SK-N-SH (cell line): ENCODE measurements around the gene UBXN1. TPM values are rescaled to one million over a fixed set of nuclear protein-coding genes. Genes with fewer than 3 reads are reported as not detected.

Experiments used
- CTCF ChIA-PET: fragments of 300-600, 350-600 bp; formaldehyde crosslinking; extraction: SDS; loops from one replicate; lab custom pipeline; 2021; lab: Yijun Ruan, JAX
- POLR2A ChIA-PET: fragments of 350-600 bp; sonication (Branson Sonifier 250); formaldehyde crosslinking; extraction: SDS; loops from one replicate; lab custom pipeline; 2020; ENCODE audit warnings: antibody characterized with exemption, inconsistent platforms; lab: Yijun Ruan, JAX
- DNase-seq: peaks from one replicate; pipeline ENCODE4 v3.0.0; 2012
- H2AFZ ChIP-seq: fragments of 200-600 bp; sonication (generic); 2 replicates; pipeline ENCODE4 v1.8.1; 2016; ENCODE audit warnings: antibody characterized with exemption, mild to moderate bottlenecking, low read depth
- H3F3A ChIP-seq: fragments of 200-600 bp; sonication (generic); replicated peaks from 2 replicates; pipeline ENCODE3; 2016; ENCODE audit warnings: antibody characterized with exemption, mild to moderate bottlenecking; ENCODE audit not compliant: insufficient read depth
- H3K27ac ChIP-seq, 2 experiments: fragments of 200-500 bp in 1 of 2; fragments of 200-600 bp in 1 of 2; sonication (Bioruptor generic) in 1 of 2; sonication (generic), shearing (Covaris generic) in 1 of 2; 2 replicates each; pipeline versions ENCODE4 v1.5.1 to v1.6.1; 2014 to 2016; ENCODE audit warnings: low read depth in 2 of 2, inconsistent platforms in 1 of 2, low read length in 1 of 2, mild to moderate bottlenecking in 1 of 2, mixed read lengths in 1 of 2
- H3K27me3 ChIP-seq: fragments of 200-600 bp; sonication (generic), shearing (Covaris generic); 2 replicates; pipeline ENCODE4 v1.6.1; 2016; ENCODE audit warnings: mixed run types; ENCODE audit not compliant: insufficient read depth
- H3K36me3 ChIP-seq, 2 experiments: fragments of 200-500 bp in 1 of 2; fragments of 200-600 bp in 1 of 2; sonication (Bioruptor generic) in 1 of 2; sonication (generic) in 1 of 2; replicated peaks in 1 of 2; 2 replicates each; pipeline versions ENCODE3 to v1.5.1; 2014 to 2016; ENCODE audit warnings: low read length in 1 of 2, mild to moderate bottlenecking in 1 of 2; ENCODE audit not compliant: insufficient read depth in 2 of 2, control insufficient read depth in 1 of 2
- H3K4me1 ChIP-seq, 2 experiments: fragments of 200-500 bp in 1 of 2; fragments of 200-600 bp in 1 of 2; sonication (Bioruptor generic) in 1 of 2; sonication (generic), shearing (Covaris generic) in 1 of 2; 2 replicates each; pipeline versions ENCODE4 v1.5.1 to v1.6.1; 2014 to 2016; ENCODE audit warnings: low read depth in 1 of 2, low read length in 1 of 2, mixed run types in 1 of 2; ENCODE audit not compliant: insufficient read depth in 2 of 2, control insufficient read depth in 1 of 2
- H3K4me2 ChIP-seq: fragments of 200-600 bp; sonication (generic), shearing (Covaris generic); 2 replicates; pipeline ENCODE4 v1.6.1; 2017; ENCODE audit warnings: mixed run types
- H3K4me3 ChIP-seq, 2 experiments: fragments of 200-500 bp in 1 of 2; fragments of 200-600 bp in 1 of 2; sonication (Bioruptor generic) in 1 of 2; sonication (generic), shearing (Covaris generic) in 1 of 2; 2 replicates each; pipeline versions ENCODE4 v1.5.1 to v1.8.1; 2014 to 2016; ENCODE audit warnings: low read depth in 2 of 2, inconsistent platforms in 1 of 2, low read length in 1 of 2, mild to moderate bottlenecking in 1 of 2, mixed read lengths in 1 of 2, moderate library complexity in 1 of 2
- H3K79me2 ChIP-seq: fragments of 200-600 bp; sonication (generic); 2 replicates; pipeline ENCODE4 v1.8.1; 2017; ENCODE audit warnings: mild to moderate bottlenecking; ENCODE audit not compliant: insufficient read depth
- H3K9ac ChIP-seq: fragments of 200-600 bp; sonication (generic); 2 replicates; pipeline ENCODE4 v1.6.1; 2017; ENCODE audit warnings: mixed run types
- H3K9me2 ChIP-seq: fragments of 200-600 bp; sonication (generic); 2 replicates; pipeline ENCODE4 v1.6.1; 2017; ENCODE audit warnings: mixed run types
- H3K9me3 ChIP-seq: fragments of 200-600 bp; sonication (generic); 2 replicates; pipeline ENCODE4 v1.6.1; 2017; ENCODE audit warnings: mixed run types, mild to moderate bottlenecking, moderate library complexity
- H4K20me1 ChIP-seq: fragments of 200-600 bp; sonication (generic); 2 replicates; pipeline ENCODE4 v1.6.1; 2017; ENCODE audit warnings: mild to moderate bottlenecking, mixed run types; ENCODE audit not compliant: insufficient read depth
- CHD2 ChIP-seq: fragments of 150-350 bp; IDR thresholded peaks from 2 replicates; pipeline ENCODE4 v1.6.1; 2018; ENCODE audit warnings: low read length; ENCODE audit not compliant: partially characterized antibody
- EZH2phosphoT487 ChIP-seq: fragments of 200-600 bp; sonication (generic); IDR thresholded peaks from 2 replicates; pipeline ENCODE4 v1.6.1; 2017; ENCODE audit warnings: low read depth, mixed run types, mild to moderate bottlenecking, antibody characterized with exemption, moderate library complexity, borderline replicate concordance
- FOXJ3 ChIP-seq: sonication (generic); formaldehyde crosslinking; IDR thresholded peaks from 2 replicates; pipeline ENCODE4 v1.5.1; 2020; ENCODE audit warnings: mild to moderate bottlenecking, missing genetic modification reagents
- FOXM1 ChIP-seq: IDR thresholded peaks from 2 replicates; pipeline ENCODE4 v1.4.0; 2012; ENCODE audit warnings: low read depth, mild to moderate bottlenecking
- JUND ChIP-seq: IDR thresholded peaks from 2 replicates; pipeline ENCODE4 v1.4.0; 2012
- MXI1 ChIP-seq: IDR thresholded peaks from 2 replicates; pipeline ENCODE4 v1.6.1; 2012; ENCODE audit warnings: mild to moderate bottlenecking, low read depth, low read length, improper control_type of control experiment
- NFIC ChIP-seq: IDR thresholded peaks from 2 replicates; pipeline ENCODE4 v1.4.0; 2012; ENCODE audit warnings: borderline replicate concordance
- NRF1 ChIP-seq: IDR thresholded peaks from 2 replicates; pipeline ENCODE4 v1.6.1; 2012; ENCODE audit warnings: low read depth, mild to moderate bottlenecking, low read length
- RCOR1 ChIP-seq: fragments of 150-350 bp; IDR thresholded peaks from 2 replicates; pipeline ENCODE4 v1.6.1; 2017; ENCODE audit warnings: antibody characterized with exemption, low read length
- RXRA ChIP-seq: IDR thresholded peaks from 2 replicates; pipeline ENCODE4 v1.4.0; 2012; ENCODE audit warnings: low read depth, mild to moderate bottlenecking, borderline replicate concordance
- SIN3A ChIP-seq: IDR thresholded peaks from 2 replicates; pipeline ENCODE4 v1.6.1; 2012; ENCODE audit warnings: low read depth, mild to moderate bottlenecking, low read length, moderate library complexity, borderline replicate concordance
- TCF12 ChIP-seq: IDR thresholded peaks from 2 replicates; pipeline ENCODE4 v1.4.0; 2012
- YY1 ChIP-seq: IDR thresholded peaks from 2 replicates; pipeline ENCODE4 v1.4.0; 2012; ENCODE audit warnings: low read depth, mild to moderate bottlenecking
- WGBS: methylation state at CpG from one replicate; pipeline ENCODE4 v1.1.6; 2017; ENCODE audit warnings: low lambda C conversion rate; 5-methylcytosine and 5-hydroxymethylcytosine counted together
- polyA plus RNA-seq, 3 experiments: library from polyadenylated mRNA; depleted of rRNA; stranded (reverse); fragments of >200 nt; gene quantifications; 2 replicates each; pipeline ENCODE4 v1.2.3, GENCODE V29; 2012
- TF ChIP-seq, protein P1 (sequence below): fragments of 200-600 bp; sonication (generic); IDR thresholded peaks from 2 replicates; pipeline ENCODE4 v1.6.1; 2017; ENCODE audit warnings: antibody characterized with exemption, mild to moderate bottlenecking, moderate library complexity
- TF ChIP-seq, protein P2 (sequence below): fragments of 150-350 bp; IDR thresholded peaks from 2 replicates; pipeline ENCODE4 v1.6.1; 2016; ENCODE audit warnings: mild to moderate bottlenecking, low read depth, low read length
- TF ChIP-seq, protein P3 (sequence below): fragments of 150-350 bp; IDR thresholded peaks from 2 replicates; pipeline ENCODE4 v1.6.1; 2017; ENCODE audit warnings: antibody characterized with exemption, low read length, low read depth, borderline replicate concordance
- TF ChIP-seq, protein P4 (sequence below): IDR thresholded peaks from 2 replicates; pipeline ENCODE4 v1.4.0; 2012; ENCODE audit warnings: low read depth
- TF ChIP-seq, protein P5 (sequence below): IDR thresholded peaks from 2 replicates; pipeline ENCODE4; 2012
- TF ChIP-seq, protein P6 (sequence below): IDR thresholded peaks from 2 replicates; pipeline ENCODE4 v1.4.0; 2012; ENCODE audit warnings: low read depth, borderline replicate concordance

UBXN1 gene
- polyA plus RNA-seq, 1 of the 3 experiments (the other 2 are of a cell fraction) = 256 TPM

DNA sequence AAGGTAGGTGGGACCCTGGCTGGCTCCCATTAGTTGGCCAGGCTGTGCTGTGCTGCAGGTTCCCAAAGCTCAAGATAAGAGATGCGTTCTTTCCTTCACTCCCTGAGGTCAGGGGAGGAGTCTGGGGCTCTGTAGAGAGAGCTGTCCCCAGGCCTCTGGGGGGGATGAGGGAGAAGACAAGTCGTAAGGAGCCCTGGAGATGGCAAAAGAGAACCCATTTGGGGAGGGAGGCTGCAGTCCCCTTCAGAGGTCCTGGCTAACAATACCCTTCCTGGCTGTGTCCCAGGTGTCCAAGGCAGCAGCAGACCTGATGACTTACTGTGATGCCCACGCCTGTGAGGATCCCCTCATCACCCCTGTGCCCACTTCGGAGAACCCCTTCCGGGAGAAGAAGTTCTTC, 29.5 kb upstream of the UBXN1 start (continued):
- TF ChIP-seq SIN3A = no peak
- no peak for TF ChIP-seq EZH2phosphoT487
- no peak for TF ChIP-seq JUND
- TF ChIP-seq, protein P1, sequence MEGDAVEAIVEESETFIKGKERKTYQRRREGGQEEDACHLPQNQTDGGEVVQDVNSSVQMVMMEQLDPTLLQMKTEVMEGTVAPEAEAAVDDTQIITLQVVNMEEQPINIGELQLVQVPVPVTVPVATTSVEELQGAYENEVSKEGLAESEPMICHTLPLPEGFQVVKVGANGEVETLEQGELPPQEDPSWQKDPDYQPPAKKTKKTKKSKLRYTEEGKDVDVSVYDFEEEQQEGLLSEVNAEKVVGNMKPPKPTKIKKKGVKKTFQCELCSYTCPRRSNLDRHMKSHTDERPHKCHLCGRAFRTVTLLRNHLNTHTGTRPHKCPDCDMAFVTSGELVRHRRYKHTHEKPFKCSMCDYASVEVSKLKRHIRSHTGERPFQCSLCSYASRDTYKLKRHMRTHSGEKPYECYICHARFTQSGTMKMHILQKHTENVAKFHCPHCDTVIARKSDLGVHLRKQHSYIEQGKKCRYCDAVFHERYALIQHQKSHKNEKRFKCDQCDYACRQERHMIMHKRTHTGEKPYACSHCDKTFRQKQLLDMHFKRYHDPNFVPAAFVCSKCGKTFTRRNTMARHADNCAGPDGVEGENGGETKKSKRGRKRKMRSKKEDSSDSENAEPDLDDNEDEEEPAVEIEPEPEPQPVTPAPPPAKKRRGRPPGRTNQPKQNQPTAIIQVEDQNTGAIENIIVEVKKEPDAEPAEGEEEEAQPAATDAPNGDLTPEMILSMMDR = no peak
- no peak for TF ChIP-seq MXI1
- no peak for TF ChIP-seq YY1
- no peak for TF ChIP-seq RCOR1
- no peak for TF ChIP-seq CHD2

DNA sequence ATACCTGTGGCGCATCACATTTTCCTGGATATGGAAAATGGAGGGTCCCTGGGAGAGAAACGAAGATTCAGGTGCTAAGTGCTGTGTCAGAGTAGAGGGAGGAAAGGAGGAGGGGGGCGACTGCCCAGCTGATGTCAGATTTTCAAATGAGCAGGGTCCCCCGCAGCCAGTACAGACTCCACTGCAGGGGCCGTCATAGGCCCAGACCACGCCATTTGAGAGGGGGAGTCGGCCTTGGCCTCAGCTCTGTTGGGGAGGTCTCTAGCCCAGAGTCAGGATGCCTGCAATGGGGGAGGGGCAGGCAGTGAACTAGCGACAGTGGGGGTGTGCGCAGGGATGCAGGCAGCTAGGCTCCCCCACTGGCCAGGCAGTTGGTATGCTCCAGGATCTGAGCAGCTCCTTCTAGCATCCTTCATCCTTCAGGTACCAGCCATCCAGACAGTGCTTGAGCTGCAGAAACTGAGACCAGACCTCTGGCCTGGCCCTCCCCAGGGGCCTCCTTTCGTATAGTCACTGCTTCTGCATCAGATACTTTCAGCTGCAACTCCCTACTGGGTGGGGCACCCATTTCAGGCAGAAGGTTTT, 28.5 kb upstream of the UBXN1 start, which contains the start of the genes BSCL2 and GNG3:
Gene BSCL2, minus strand, starts transcription at position 148 of the 585 bp plus-strand sequence. CDS start 229 bp downstream, outside the sequence.
Gene GNG3, plus strand, starts transcription at position 400 of the 585 bp plus-strand sequence. CDS start 620 bp downstream, outside the sequence.
- Histone ChIP-seq H3K9me2 (no peaks in the 10 kb centered on the region), H3K9me3 (no peaks in the 10 kb centered on the region), H3K9ac (no peak within 1 kb of the TSS), H3F3A (peaks cover 39% of the 10 kb centered on the region), H3K27me3 (no peaks in the 10 kb centered on the region), H3K79me2 (peaks cover 12% of the 10 kb centered on the region; the same call in 1 of the 2 replicates), H3K4me2 (peak within 1 kb of the TSS; percentile 81), H2AFZ (peak within 1 kb of the TSS; percentile 64; the same call in 1 of the 2 replicates), H4K20me1 (no peaks in the 10 kb centered on the region), H3K27ac (peak within 1 kb of the TSS; percentile 84 to 89), H3K36me3 (peaks cover 18 to 23% of the 10 kb centered on the region in 2 experiments), H3K4me1 (peaks cover 22 to 45% of the 10 kb centered on the region in 2 experiments; a peak in 3 of 4 replicates), H3K4me3 (peak within 1 kb of the TSS; percentile 48 to 67)
- DNase-seq = peak; percentile 39
- ChIA-PET POLR2A (interaction anchor here (0.6 to 3.3 kb wide), 8 partner anchors 22 to 997 kb away, joined by 3 to 26 read pairs (median 6); partner anchors contain the start of genes C11orf98, CSKMT, TUT1 and ZBTB3), CTCF (interaction anchor here (1.3 to 6.6 kb wide), 5 partner anchors 13 to 119 kb away, joined by 3 to 48 read pairs (median 5); partner anchors contain the start of gene HNRNPUL2)
- 93% methylated on average over 9 of the region's 10 CpGs for WGBS
- TF ChIP-seq FOXM1 = no peak
- no peak for TF ChIP-seq YY1
- no peak for TF ChIP-seq NFIC
- TF ChIP-seq, protein P2, sequence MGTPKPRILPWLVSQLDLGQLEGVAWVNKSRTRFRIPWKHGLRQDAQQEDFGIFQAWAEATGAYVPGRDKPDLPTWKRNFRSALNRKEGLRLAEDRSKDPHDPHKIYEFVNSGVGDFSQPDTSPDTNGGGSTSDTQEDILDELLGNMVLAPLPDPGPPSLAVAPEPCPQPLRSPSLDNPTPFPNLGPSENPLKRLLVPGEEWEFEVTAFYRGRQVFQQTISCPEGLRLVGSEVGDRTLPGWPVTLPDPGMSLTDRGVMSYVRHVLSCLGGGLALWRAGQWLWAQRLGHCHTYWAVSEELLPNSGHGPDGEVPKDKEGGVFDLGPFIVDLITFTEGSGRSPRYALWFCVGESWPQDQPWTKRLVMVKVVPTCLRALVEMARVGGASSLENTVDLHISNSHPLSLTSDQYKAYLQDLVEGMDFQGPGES = no peak
- TF ChIP-seq, protein P3, sequence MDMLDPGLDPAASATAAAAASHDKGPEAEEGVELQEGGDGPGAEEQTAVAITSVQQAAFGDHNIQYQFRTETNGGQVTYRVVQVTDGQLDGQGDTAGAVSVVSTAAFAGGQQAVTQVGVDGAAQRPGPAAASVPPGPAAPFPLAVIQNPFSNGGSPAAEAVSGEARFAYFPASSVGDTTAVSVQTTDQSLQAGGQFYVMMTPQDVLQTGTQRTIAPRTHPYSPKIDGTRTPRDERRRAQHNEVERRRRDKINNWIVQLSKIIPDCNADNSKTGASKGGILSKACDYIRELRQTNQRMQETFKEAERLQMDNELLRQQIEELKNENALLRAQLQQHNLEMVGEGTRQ = no peak
- TF ChIP-seq MXI1 = no peak
- TF ChIP-seq, protein P4, sequence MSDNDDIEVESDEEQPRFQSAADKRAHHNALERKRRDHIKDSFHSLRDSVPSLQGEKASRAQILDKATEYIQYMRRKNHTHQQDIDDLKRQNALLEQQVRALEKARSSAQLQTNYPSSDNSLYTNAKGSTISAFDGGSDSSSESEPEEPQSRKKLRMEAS = no peak
- TF ChIP-seq, protein P5, sequence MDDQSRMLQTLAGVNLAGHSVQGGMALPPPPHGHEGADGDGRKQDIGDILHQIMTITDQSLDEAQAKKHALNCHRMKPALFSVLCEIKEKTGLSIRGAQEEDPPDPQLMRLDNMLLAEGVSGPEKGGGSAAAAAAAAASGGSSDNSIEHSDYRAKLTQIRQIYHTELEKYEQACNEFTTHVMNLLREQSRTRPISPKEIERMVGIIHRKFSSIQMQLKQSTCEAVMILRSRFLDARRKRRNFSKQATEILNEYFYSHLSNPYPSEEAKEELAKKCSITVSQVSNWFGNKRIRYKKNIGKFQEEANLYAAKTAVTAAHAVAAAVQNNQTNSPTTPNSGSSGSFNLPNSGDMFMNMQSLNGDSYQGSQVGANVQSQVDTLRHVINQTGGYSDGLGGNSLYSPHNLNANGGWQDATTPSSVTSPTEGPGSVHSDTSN = no peak
- TF ChIP-seq, protein P6, sequence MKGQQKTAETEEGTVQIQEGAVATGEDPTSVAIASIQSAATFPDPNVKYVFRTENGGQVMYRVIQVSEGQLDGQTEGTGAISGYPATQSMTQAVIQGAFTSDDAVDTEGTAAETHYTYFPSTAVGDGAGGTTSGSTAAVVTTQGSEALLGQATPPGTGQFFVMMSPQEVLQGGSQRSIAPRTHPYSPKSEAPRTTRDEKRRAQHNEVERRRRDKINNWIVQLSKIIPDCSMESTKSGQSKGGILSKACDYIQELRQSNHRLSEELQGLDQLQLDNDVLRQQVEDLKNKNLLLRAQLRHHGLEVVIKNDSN = no peak
- no peak for TF ChIP-seq FOXJ3 (CRISPR knock-in tag)
- TF ChIP-seq TCF12 = no peak
- no peak for TF ChIP-seq NRF1
- TF ChIP-seq CHD2 = no peak
- no peak for TF ChIP-seq RXRA
